Measurements from ENCODE around the gene RAB3A.

RAB3A gene

GRCh38 chr19:18170714-18171255 is 33.1 kb downstream of the RAB3A start:
- Histone ChIP-seq H3K27ac (ENCODE audit: extremely low read depth, low read depth, low read length) (no peak overlapping the region), H3K4me1 (ENCODE audit: control insufficient read depth, insufficient read depth, low read length) (no peaks in the 10 kb centered on the region), H3K4me3 (ENCODE audit: low read depth, low read length) (no peak overlapping the region), H3K9me3 (ENCODE audit: control insufficient read depth, insufficient read depth, low read depth, low read length) (no peaks in the 10 kb centered on the region), H3K36me3 (ENCODE audit: control insufficient read depth in 2 of 2, insufficient read depth in 1 of 2, low read length in 2 of 2) (peaks cover 0 to 45% of the 10 kb centered on the region in 2 experiments; a peak in 2 of 3 replicates)
- POLR2A ChIA-PET, result interaction anchor here (0.6 kb wide), 1 partner anchor 18 kb away, joined by 3 read pairs; no protein-coding TSS in a partner anchor
- CTCF ChIA-PET, result interaction anchor here (0.8 to 1.6 kb wide), 6 partner anchors 10 to 107 kb away, joined by 3 to 8 read pairs (median 4); no protein-coding TSS in a partner anchor
- TF ChIP-seq GFI1B (tag by site-specific recombination; IDR thresholded peaks at IDR 0.05) (no peak), ZNF521 (tag by site-specific recombination; IDR thresholded peaks at IDR 0.05) (no peak), ZNF341 (tag by site-specific recombination; IDR thresholded peaks at IDR 0.05; ENCODE audit: low read depth) (no peak), ZNF600 (tag by site-specific recombination; IDR thresholded peaks at IDR 0.05) (no peak), ZNF174 (tag by site-specific recombination; IDR thresholded peaks at IDR 0.05) (no peak), ZFP37 (tag by site-specific recombination; IDR thresholded peaks at IDR 0.05) (no peak), ZNF660 (tag by site-specific recombination; IDR thresholded peaks at IDR 0.05) (no peak), MEIS1 (CRISPR knock-in tag; IDR thresholded peaks at IDR 0.05; ENCODE audit: borderline replicate concordance) (no peak)

DNA sequence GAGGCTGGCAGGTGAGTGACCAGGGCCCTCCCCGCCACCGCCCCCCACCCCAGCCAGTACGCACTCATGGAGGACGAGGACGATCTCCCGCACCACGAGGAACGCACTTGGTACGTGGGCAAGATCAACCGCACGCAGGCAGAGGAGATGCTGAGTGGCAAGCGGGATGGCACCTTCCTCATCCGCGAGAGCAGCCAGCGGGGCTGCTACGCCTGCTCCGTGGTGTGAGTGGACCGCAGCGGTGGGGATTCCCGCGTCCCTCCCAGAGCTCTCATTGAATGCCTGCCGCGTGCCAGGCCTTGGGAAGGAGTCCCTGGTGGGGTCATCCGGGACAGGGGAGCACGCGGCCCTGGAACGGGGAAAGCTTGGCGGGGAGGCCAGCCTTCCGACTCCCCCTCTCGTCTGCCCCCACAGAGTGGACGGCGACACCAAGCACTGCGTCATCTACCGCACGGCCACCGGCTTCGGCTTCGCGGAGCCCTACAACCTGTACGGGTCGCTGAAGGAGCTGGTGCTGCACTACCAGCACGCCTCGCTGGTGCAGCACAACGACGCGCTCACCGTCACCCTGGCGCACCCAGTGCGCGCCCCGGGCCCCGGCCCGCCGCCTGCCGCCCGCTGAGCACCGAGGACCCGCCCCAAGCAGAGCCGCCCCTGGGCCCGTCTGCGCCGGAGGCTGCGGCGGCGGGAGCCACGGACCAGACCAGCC is 35.0 kb downstream of the RAB3A start:
- ChIA-PET CTCF (interaction anchor here (0.6 to 7.2 kb wide), 12 partner anchors 9 to 140 kb away, joined by 3 to 83 read pairs (median 3); no protein-coding TSS in a partner anchor), POLR2A (interaction anchor here (1.1 kb wide), 1 partner anchor 105 kb away, joined by 6 read pairs; no protein-coding TSS in a partner anchor)
- H3K27ac ChIP-seq (ENCODE audit: extremely low read depth, low read depth, low read length), result no peak overlapping the region
- no peak overlapping the region for H3K4me3 ChIP-seq (ENCODE audit: low read depth, low read length)
- H3K9me3 ChIP-seq (ENCODE audit: control insufficient read depth, insufficient read depth, low read depth, low read length), result no peaks in the 10 kb centered on the region
- TF ChIP-seq ZNF157 (tag by site-specific recombination; IDR thresholded peaks at IDR 0.05), result no peak
- TF ChIP-seq ZBTB48 (tag by site-specific recombination; IDR thresholded peaks at IDR 0.05), result no peak
- TF ChIP-seq ZNF837 (tag by site-specific recombination; IDR thresholded peaks at IDR 0.05), result no peak
- H3K36me3 ChIP-seq (ENCODE audit: control insufficient read depth in 2 of 2, insufficient read depth in 1 of 2, low read length in 2 of 2), result peaks cover 14 to 54% of the 10 kb centered on the region in 2 experiments; a peak in 2 of 3 replicates
- H3K4me1 ChIP-seq (ENCODE audit: control insufficient read depth, insufficient read depth, low read length), result no peaks in the 10 kb centered on the region

DNA sequence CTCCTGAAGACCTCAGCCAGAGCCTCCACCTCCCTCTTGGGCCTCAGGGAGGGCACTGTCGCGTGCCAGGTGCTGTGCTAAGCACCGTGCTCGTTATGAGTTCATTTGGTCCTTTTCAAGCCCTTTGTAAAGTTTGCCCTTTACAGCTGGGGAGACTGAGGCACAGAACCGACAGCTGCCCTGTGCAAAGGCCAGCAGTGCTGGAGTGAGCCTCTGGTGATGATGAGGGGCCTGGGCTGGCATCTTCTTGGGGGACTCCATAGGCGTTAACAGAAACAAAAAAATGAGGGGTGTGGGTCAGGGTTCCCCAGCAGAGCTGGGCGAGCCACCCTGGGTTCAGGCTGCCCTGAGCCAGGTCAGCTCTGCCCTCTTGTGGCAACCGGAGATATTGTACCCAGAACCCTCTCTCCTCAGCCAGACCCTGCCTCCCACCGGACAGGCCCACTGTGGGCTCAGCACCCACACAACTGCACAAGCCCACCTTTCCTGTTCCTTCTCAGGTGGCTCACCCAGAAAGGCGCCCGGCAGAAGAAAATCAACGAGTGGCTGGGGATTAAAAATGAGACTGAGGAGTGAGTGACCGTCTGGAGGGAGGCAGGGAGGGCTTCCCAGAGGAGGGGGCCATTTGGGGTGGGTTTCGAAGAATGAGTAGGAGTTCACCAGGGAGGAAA is 35.7 kb downstream of the RAB3A start:
- Histone ChIP-seq H3K9me3 (ENCODE audit: control insufficient read depth, insufficient read depth, low read depth, low read length) (no peaks in the 10 kb centered on the region), H3K4me1 (ENCODE audit: control insufficient read depth, insufficient read depth, low read length) (no peaks in the 10 kb centered on the region), H3K4me3 (ENCODE audit: low read depth, low read length) (no peak overlapping the region), H3K36me3 (ENCODE audit: control insufficient read depth in 2 of 2, insufficient read depth in 1 of 2, low read length in 2 of 2) (peaks cover 21 to 60% of the 10 kb centered on the region in 2 experiments; a peak in 2 of 3 replicates), H3K27ac (ENCODE audit: extremely low read depth, low read depth, low read length) (no peak overlapping the region)
- ChIA-PET POLR2A (interaction anchor here (1.1 kb wide), 1 partner anchor 105 kb away, joined by 6 read pairs; no protein-coding TSS in a partner anchor), CTCF (interaction anchor here (0.7 to 7.2 kb wide), 12 partner anchors 8 to 109 kb away, joined by 3 to 83 read pairs (median 4); no protein-coding TSS in a partner anchor)
- TF ChIP-seq, protein P1, sequence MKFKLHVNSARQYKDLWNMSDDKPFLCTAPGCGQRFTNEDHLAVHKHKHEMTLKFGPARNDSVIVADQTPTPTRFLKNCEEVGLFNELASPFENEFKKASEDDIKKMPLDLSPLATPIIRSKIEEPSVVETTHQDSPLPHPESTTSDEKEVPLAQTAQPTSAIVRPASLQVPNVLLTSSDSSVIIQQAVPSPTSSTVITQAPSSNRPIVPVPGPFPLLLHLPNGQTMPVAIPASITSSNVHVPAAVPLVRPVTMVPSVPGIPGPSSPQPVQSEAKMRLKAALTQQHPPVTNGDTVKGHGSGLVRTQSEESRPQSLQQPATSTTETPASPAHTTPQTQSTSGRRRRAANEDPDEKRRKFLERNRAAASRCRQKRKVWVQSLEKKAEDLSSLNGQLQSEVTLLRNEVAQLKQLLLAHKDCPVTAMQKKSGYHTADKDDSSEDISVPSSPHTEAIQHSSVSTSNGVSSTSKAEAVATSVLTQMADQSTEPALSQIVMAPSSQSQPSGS (tag by site-specific recombination; IDR thresholded peaks at IDR 0.05; ENCODE audit: low read depth), result no peak
- TF ChIP-seq ZNF76 (tag by site-specific recombination; IDR thresholded peaks at IDR 0.05; ENCODE audit: borderline replicate concordance, low read depth) (peak; percentile 82), GLIS2 (tag by site-specific recombination; IDR thresholded peaks at IDR 0.05) (0 out of 2 replicates have a peak, but pooled peaks have one; percentile 39), REPIN1 (tag by site-specific recombination; IDR thresholded peaks at IDR 0.05; ENCODE audit: low read depth) (no peak), GLIS1 (tag by site-specific recombination; IDR thresholded peaks at IDR 0.05) (peak; percentile 42; the same call in 1 of the 2 replicates), EGR2 (tag by site-specific recombination; IDR thresholded peaks at IDR 0.05; ENCODE audit: low read depth) (peak; percentile 74), KLF9 (tag by site-specific recombination; IDR thresholded peaks at IDR 0.05; ENCODE audit: low read depth) (no peak), ZNF654 (tag by site-specific recombination; IDR thresholded peaks at IDR 0.05; ENCODE audit: low read depth) (peak; percentile 65), ZNF2 (tag by site-specific recombination; IDR thresholded peaks at IDR 0.05) (peak; percentile 86)
- TF ChIP-seq, protein P2, sequence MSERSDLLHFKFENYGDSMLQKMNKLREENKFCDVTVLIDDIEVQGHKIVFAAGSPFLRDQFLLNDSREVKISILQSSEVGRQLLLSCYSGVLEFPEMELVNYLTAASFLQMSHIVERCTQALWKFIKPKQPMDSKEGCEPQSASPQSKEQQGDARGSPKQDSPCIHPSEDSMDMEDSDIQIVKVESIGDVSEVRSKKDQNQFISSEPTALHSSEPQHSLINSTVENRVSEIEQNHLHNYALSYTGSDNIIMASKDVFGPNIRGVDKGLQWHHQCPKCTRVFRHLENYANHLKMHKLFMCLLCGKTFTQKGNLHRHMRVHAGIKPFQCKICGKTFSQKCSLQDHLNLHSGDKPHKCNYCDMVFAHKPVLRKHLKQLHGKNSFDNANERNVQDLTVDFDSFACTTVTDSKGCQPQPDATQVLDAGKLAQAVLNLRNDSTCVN (tag by site-specific recombination; optimal IDR thresholded peaks at IDR 0.05), result peak; percentile 9
- TF ChIP-seq, protein P3, sequence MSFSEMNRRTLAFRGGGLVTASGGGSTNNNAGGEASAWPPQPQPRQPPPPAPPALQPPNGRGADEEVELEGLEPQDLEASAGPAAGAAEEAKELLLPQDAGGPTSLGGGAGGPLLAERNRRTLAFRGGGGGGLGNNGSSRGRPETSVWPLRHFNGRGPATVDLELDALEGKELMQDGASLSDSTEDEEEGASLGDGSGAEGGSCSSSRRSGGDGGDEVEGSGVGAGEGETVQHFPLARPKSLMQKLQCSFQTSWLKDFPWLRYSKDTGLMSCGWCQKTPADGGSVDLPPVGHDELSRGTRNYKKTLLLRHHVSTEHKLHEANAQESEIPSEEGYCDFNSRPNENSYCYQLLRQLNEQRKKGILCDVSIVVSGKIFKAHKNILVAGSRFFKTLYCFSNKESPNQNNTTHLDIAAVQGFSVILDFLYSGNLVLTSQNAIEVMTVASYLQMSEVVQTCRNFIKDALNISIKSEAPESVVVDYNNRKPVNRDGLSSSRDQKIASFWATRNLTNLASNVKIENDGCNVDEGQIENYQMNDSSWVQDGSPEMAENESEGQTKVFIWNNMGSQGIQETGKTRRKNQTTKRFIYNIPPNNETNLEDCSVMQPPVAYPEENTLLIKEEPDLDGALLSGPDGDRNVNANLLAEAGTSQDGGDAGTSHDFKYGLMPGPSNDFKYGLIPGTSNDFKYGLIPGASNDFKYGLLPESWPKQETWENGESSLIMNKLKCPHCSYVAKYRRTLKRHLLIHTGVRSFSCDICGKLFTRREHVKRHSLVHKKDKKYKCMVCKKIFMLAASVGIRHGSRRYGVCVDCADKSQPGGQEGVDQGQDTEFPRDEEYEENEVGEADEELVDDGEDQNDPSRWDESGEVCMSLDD (tag by site-specific recombination; IDR thresholded peaks at IDR 0.05), result peak; percentile 53; the same call in 1 of the 2 replicates

Measured in HEK293 (cell line).